ENCODE data around the gene FBXO38.

FBXO38 gene

GRCh38 chr5:148488757-148489156 is 105.0 kb downstream of the FBXO38 start:
- no peak for TF ChIP-seq ZNF274 (IDR thresholded peaks at IDR 0.05; ENCODE audit: low read depth, low read length)
- H3K4me3 ChIP-seq (ENCODE audit: low read length), result no peak overlapping the region

GRCh38 chr5:148491015-148491792 is 107.4 kb downstream of the FBXO38 start:
- no peak overlapping the region for H3K4me3 ChIP-seq (ENCODE audit: low read length)
- no peak for TF ChIP-seq ZNF274 (IDR thresholded peaks at IDR 0.05; ENCODE audit: low read depth, low read length)

- no peak for TF ChIP-seq ZNF274 (IDR thresholded peaks at IDR 0.05; ENCODE audit: low read depth, low read length)
- no peak overlapping the region for H3K4me3 ChIP-seq (ENCODE audit: low read length)
Measured at GRCh38 chr5:148491793-148492184, 108.0 kb downstream of the FBXO38 start.

GRCh38 chr5:148492351-148492750 is 108.6 kb downstream of the FBXO38 start:
- H3K4me3 ChIP-seq (ENCODE audit: low read length), result no peak overlapping the region

More at GRCh38 chr5:148492351-148492750, 108.6 kb downstream of the FBXO38 start:
- TF ChIP-seq ZNF274 (IDR thresholded peaks at IDR 0.05; ENCODE audit: low read depth, low read length), result no peak
